Tibial artery (tissue), 4 donors: ENCODE results near the gene DPM3.
"Not testable (repeated sequence)": the region's sequence is repeated elsewhere in the genome, so short reads cannot be mapped to it uniquely, and the experiment has no call there.

Experiments used
- DNase-seq, 2 donors: peaks; one replicate each; pipeline ENCODE4 v3.0.0-alpha.2; 2019
- H3K27ac ChIP-seq, 2 donors: fragments of 200-600 bp; sonication (generic) in 1 of 2; 1 replicate in 1 of 2; 2 replicates in 1 of 2; pipeline ENCODE4 v1.5.1; 2018 to 2019; ENCODE audit warnings: mild to moderate bottlenecking in 1 of 2
- H3K27me3 ChIP-seq, 2 donors: fragments of 200-600 bp; sonication (generic) in 1 of 2; one replicate each; pipeline versions ENCODE4 v1.5.1 to v1.6.0; 2016 to 2019
- H3K36me3 ChIP-seq, 3 donors: fragments of 200-600 bp; sonication (generic) in 2 of 3; one replicate each; pipeline ENCODE4 v1.5.1; 2016 to 2019; ENCODE audit warnings: mild to moderate bottlenecking in 2 of 3
- H3K4me1 ChIP-seq, 4 donors: fragments of 200-600 bp; sonication (generic) in 2 of 4; 1 replicate in 3 of 4; 2 replicates in 1 of 4; pipeline ENCODE4 v1.5.1; 2016 to 2019
- H3K4me3 ChIP-seq, 2 donors: fragments of 200-600 bp; sonication (generic) in 1 of 2; 1 replicate in 1 of 2; 2 replicates in 1 of 2; pipeline ENCODE4 v1.5.1; 2018 to 2019; ENCODE audit warnings: mild to moderate bottlenecking in 2 of 2
- H3K9me3 ChIP-seq, 3 donors: fragments of 200-600 bp; sonication (generic) in 1 of 3; one replicate each; pipeline ENCODE4 v1.5.1; 2016 to 2019
- CTCF ChIP-seq, 2 experiments: fragments of 200-600 bp in 1 of 2; fragments of 450-650 bp in 1 of 2; IDR thresholded peaks; one replicate each; pipeline ENCODE4 v1.5.1; 2017 to 2019; ENCODE audit warnings: antibody characterized with exemption in 2 of 2, mild to moderate bottlenecking in 1 of 2, moderate library complexity in 1 of 2
- intact Hi-C: fragments of 100-400 bp; cut with DNase I; formaldehyde crosslinking; loops from one replicate; pipeline ENCODE4 v1.15.0; 2023; ENCODE audit warnings: low total_unique reads

DPM3 gene

GRCh38 chr1:155170806-155171205, 30.5 kb upstream of the DPM3 start:
- intact Hi-C loops, result no loop called here
- H3K27ac ChIP-seq, result no peak overlapping the region
- H3K36me3 ChIP-seq, result peaks cover 7 to 26% (median 22%) of the 10 kb centered on the region in 3 donors
- no peak for TF ChIP-seq CTCF (IDR thresholded peaks at IDR 0.05)
- H3K27me3 ChIP-seq, result peaks cover 0 to 31% of the 10 kb centered on the region in 2 donors
- no peak for DNase-seq
- no peaks in the 10 kb centered on the region for H3K9me3 ChIP-seq
- H3K4me3 ChIP-seq, result no peak overlapping the region
- peaks cover 3 to 43% (median 29%) of the 10 kb centered on the region in 4 donors for H3K4me1 ChIP-seq

GRCh38 chr1:155170101-155170785, 29.9 kb upstream of the DPM3 start:
- Histone ChIP-seq H3K27me3 (peaks cover 0 to 27% of the 10 kb centered on the region in 2 donors), H3K36me3 (peaks cover 7 to 26% (median 22%) of the 10 kb centered on the region in 3 donors), H3K4me1 (peaks cover 3 to 43% (median 29%) of the 10 kb centered on the region in 4 donors), H3K4me3 (no peak overlapping the region), H3K27ac (no peak overlapping the region), H3K9me3 (no peaks in the 10 kb centered on the region)
- no peak for TF ChIP-seq CTCF (IDR thresholded peaks at IDR 0.05)
- intact Hi-C loops, result no loop called here
- peak in 1 of 2 donors; percentile 7 for DNase-seq

- intact Hi-C loops, result no loop called here
- Histone ChIP-seq H3K4me3 (no peak overlapping the region), H3K27ac (no peak overlapping the region), H3K4me1 (peaks cover 3 to 38% (median 27%) of the 10 kb centered on the region in 4 donors), H3K9me3 (no peaks in the 10 kb centered on the region), H3K27me3 (peaks cover 0 to 20% of the 10 kb centered on the region in 2 donors), H3K36me3 (peaks cover 7 to 26% (median 22%) of the 10 kb centered on the region in 3 donors)
- DNase-seq, result no peak
- no peak for TF ChIP-seq CTCF (IDR thresholded peaks at IDR 0.05)
These were observed 29.2 kb upstream of the DPM3 start for GRCh38 chr1:155169541-155169940.

- Histone ChIP-seq H3K36me3 (peaks cover 7 to 26% (median 22%) of the 10 kb centered on the region in 3 donors), H3K4me1 (peaks cover 3 to 29% (median 21%) of the 10 kb centered on the region in 4 donors), H3K4me3 (no peak overlapping the region), H3K27ac (no peak overlapping the region), H3K9me3 (no peaks in the 10 kb centered on the region), H3K27me3 (peaks cover 0 to 13% of the 10 kb centered on the region in 2 donors)
- TF ChIP-seq CTCF (IDR thresholded peaks at IDR 0.05), result no peak
- peak in 1 of 2 donors; percentile 9 for DNase-seq
- intact Hi-C loops, result no loop called here
These were observed 28.3 kb upstream of the DPM3 start for GRCh38 chr1:155168456-155169210.

- intact Hi-C loops, H3K27ac ChIP-seq, H3K4me3 ChIP-seq, H3K9me3 ChIP-seq: not testable (repeated sequence)
- peak in 1 of 2 donors; percentile 21 for DNase-seq
- Histone ChIP-seq H3K27me3 (peaks cover 0 to 13% of the 10 kb centered on the region in 2 donors), H3K4me1 (peaks cover 3 to 25% (median 19%) of the 10 kb centered on the region in 4 donors), H3K36me3 (peaks cover 7 to 26% (median 22%) of the 10 kb centered on the region in 3 donors)
These were observed 27.7 kb upstream of the DPM3 start for GRCh38 chr1:155168105-155168445.
